HG03442 (cell line): ENCODE data around the gene HSFX3.
A peak's percentile ranks its signal among the peaks of the same experiment; 100 is the strongest.
"Not testable (repeated sequence)": the region's sequence is repeated elsewhere in the genome, so short reads cannot be mapped to it uniquely, and the experiment has no call there.

Experiments used
- ATAC-seq: cut with Tn5 transposase; IDR thresholded peaks from one replicate; pipeline ENCODE4 v1.9.1; 2021; ENCODE audit warnings: mild to moderate bottlenecking, moderate library complexity; ENCODE audit not compliant: unreplicated experiment

Gene HSFX3

DNA sequence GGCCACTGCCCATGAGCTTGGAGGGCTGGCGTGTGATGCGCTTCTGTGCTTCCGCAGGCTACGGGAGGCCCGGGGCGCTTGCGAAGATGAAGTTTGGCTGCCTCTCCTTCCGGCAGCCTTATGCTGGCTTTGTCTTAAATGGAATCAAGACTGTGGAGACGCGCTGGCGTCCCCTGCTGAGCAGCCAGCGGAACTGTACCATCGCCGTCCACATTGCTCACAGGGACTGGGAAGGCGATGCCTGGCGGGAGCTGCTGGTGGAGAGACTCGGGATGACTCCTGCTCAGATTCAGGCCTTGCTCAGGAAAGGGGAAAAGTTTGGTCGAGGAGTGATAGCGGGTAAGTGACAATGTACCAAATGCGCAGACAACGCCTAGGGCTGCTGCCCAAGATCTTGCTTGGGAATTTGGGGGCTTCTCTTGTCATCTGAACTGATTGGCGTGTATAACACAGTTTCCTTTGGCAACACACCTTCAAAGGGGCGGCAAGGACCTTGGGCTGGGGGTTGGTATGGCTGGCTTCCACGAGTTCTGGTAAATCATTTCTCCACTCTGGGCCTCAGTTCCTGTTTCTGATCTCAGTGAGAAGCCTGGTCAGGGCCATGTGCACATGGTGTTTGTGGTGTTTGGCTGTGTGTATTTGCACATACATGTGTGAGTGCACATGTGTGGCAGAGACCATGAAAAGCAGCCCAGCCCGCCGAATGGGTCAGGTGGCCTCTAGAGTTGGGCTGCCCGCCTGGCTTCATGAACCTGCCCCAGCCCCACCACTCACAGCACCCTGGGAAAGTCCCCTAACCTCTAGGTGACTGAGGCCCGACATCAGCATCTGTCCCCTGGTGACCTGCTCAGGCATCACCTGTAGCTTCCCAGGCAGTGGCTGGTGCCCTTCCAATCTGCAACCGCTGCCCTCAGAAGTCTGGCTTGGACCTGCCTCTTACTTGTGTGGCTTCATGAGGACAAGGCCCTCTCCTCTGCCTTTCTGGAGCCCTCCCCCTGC, 3.9 kb downstream of the HSFX3 start:
- not testable (repeated sequence) for ATAC-seq

DNA sequence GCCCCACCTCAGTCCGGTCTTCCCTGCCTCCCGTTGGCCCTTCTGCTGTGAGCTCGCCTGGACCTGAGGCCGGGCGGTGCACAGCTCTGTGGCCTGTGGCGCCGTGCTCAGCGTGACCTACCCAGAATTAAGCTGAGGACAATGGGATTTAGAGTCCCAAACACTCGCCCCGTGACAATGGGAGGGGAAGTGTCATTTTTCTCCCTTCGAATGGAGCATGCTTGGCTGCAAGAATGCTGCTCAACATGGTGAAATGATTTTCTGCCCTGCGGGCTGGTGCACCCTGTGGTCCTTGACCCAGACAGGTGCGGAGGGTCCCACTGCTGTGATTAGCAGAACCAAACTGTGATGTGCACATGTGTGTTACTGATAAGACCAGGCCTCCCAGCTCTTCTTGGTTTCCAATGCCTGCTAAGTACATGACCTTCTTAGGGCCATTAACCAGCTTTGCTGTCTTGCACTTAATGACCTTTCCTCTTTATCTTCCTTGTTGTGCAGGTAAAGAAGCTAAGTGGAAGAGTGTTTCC, 8.1 kb downstream of the HSFX3 start:
- ATAC-seq: no peak

DNA sequence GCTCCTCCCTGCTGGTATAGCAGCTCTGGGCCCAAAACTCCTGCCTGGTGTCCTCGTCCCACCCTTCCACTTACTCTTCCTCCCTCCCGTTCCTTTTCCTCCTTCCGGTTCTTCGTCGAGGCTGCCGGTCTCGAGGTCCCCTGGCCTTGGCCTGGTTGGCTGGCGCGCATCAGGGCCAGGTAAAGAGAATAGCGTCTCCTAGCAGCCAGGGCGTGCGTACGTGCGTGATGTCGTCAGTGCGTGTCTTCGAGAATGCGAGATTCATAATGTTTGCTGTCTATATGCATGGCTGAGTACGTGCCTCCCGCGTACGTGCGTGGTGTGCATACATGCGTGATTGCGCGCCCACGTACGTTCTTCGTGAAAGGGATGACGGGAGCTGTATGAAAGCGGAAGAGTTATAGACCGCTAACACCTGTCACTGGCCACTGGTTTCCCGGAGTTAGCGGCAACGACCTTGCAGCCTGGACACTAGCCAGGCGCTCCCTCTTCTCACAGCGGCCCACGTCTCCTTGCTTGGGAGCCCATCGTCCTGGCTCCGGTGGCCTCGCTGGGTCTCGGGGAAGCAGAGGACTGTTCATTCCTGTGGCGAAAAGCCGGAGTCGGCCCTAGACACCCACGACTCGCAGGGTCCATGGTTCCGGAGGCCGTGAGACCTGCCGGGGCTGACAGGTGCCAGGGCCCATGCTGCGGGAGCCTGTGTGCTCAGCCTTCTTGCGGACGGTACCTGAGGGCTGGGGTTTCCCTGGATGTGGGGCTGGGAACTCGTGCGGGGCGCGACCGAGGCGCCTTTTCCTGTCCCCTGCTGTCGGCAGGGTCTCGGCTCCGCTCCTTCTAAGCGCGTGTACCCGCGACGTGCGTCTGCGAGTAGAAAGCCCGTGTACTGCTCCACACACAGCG, 8.9 kb downstream of the HSFX3 start, which contains the start of gene EOLA1:
EOLA1 (plus strand) TSS at position 392 of the 900 bp plus-strand sequence. CDS start 4,619 bp downstream, outside the sequence.
- peak; percentile 79 for ATAC-seq

DNA sequence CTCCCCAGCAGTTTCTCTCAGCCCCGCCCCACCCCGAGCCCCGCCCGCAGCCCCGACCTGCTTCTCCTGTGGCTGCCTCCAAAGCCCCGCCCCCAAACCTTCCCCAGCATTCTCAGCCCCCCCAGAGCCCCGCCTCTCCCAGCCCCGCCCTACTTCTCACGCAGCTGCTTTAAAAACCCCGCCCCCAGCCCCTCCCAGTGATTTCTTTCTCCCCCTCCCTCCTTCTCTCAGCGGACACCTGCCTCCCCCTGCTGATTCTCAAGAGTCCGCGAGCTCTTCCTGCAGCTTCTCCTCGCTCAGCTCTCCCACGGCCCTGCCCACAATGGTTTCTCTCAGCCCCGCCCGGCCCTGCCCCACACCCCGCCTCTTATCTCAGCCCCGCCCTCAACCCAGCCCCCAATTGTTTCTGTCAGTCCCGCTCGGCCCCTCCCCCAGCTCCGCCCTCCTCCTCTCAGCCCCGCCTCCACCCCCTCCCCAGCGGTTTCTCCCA, 9.5 kb downstream of the HSFX3 start:
- ATAC-seq: peak; percentile 4

DNA sequence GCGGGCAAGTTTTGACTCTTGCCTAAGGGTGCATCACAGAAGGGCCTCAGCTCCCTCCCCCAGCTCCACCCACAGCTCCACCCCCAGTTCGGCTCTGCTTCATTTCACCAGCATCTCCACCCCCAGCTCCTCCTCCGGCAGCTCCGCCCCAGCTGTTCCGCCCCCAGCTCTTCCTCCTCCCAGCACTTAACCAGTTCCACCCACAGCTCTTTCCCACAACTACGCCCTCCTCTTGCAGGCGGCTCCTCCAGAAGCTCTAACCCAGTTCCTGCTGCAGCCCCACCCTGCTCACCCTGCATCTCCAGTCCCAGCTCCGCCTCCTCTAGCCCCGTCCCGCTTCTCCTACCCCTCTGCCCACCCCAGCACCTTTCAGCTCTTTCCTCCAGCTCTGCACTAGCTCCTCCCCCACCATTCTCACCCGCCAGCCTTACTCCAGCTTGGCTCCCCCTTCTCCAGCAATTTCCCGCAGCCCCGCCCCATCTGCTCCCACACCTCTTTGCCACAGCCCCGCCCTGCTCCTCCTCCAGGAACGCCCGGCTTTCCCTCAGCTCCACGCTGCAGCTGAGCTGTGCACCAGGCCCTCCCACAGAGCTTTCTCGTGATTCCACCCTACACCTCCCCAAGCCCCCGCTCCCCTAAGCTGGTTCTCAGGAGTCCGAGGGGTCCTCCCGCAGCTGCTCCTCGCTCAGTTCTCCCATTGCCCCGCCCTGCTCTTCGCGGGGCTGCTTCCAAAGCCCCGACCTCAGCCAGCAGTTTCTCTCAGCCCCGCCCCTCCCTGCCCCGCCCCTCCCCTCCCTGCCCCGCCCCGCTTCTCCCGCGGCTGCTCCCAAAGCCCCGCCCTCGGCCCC, 10.2 kb downstream of the HSFX3 start:
- ATAC-seq: peak; percentile 33

DNA sequence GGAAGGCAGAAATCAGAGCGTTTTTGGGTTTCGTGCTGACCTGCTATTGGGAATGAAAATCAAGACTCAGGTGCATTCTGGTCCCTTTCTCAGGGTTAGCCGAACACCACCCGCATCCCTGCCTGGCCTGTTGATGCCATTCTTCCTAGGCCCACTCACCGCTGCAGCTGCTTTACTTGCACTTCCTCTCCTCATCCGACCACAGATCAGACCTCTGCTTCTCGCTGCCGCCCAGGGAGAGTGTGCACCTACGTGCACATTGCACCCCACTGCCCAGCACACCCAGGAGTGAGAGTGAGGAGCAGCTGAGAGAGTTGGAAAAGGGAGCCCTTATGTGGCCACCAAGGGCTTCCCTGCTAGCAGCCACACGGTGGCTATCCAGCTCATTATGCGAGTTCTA, 12.2 kb downstream of the HSFX3 start:
- ATAC-seq: not testable (repeated sequence)

DNA sequence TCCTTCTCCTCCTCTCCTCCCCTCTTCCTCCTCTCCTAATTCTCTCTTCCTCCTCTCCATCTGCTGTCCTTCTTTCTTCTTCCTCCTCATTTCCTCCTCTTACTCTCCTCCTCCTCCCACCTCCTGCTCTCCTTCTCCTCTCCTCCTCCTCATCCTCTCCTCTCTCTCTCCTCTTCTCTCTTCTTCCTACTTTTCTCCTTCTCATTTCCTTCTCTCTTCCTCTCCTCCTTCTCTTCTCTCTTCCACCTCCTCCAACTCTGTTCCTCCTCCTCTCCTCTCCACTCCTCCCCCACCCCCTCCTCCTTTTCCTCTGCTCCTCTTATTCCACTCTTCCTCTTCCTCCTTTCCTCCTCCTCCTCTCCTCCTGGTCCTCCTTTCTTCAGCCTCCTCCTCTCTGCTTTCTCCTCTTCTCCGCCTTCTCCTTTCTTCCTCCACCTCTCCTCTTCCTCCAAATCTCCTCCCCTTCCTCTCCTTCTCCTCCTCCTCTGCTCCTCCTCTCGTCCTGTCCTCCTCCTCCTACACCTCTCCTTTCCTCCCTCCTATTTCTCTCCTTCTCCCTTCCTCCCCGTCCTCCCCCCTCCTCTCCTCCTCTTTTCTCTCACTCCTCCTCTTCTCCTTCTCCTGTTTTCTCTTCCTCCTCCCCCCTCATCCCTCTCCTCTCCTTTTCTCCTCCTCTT, 14.7 kb downstream of the HSFX3 start:
- ATAC-seq: not testable (repeated sequence)

DNA sequence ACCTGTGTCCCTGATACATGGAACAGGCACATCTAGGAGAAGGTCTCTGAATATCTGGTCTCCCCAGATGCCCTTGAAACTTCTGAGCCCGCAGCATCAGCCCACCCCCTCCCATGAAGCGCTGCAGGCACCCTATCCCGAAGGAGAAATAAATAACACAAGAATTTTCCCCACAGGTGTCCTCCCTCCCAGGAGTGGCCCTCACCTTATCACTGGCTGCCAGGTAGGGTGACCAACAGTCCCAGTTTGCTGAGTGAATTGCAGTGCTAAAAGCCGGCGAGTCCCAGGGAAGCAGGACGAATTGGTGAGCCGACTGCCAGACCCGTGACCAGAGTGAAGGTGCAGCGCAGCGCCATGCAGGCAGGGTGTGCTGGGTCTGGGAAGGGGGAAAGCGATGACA, 15.7 kb downstream of the HSFX3 start:
- ATAC-seq: not testable (repeated sequence)

DNA sequence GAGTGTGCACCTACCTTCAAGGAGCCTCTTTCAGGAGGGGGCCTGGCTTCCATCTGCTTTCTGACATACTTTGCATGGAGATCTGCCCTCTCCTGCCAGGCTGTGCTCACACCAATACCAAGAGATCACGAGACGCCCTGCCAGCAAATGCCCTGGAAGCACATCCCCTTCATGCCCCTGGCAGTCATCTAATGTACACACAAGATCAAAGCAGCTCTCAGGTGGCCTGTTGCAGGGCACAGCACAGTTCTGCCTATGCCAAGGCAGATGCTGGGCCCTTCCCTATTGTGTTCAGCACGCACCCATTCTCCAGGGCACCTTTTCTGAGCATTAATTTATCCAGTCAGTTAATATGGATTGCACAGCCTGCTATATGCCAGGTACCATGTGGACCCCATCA, 16.9 kb downstream of the HSFX3 start:
- not testable (repeated sequence) for ATAC-seq

DNA sequence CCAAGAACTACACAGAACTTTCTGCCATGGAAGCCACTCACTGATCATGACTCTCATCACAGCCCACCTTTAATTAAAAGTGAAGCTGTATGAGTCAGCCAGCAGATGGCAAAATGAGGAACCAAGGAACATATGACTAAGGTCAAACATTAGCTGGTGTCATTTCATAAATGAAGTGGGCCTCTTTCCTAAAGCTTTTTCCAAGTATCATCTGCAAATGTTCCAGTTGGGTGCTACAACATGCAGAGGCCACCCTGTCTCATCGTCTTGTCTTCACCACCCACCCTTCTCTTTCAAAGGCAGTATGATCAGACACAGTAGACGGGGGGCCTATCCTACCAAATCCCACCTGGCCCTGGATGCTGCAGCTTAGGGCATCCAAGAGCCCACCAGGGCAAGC, 18.1 kb downstream of the HSFX3 start:
- peak; percentile 83 for ATAC-seq

DNA sequence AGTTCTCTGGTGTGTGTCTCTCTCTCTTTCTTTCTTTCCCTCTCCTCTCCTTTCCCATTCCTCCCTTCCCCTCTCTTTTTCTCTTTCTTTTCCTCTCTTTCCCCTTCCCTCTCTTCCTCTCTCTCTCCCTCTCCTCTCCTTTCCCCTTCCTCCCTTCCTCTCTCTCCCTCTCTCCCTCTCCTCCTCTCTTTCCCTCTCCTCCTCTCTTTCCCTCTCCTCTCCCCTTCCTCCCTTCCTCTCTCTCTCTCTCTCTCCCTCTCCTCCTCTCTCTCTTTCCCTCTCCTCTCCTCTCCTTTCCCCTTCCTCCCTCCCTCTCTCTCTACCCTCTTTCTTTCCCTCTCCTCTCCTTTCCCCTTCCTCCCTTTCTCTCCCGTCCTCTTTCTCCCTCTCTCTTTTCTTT, 21.3 kb downstream of the HSFX3 start:
- ATAC-seq: no peak

DNA sequence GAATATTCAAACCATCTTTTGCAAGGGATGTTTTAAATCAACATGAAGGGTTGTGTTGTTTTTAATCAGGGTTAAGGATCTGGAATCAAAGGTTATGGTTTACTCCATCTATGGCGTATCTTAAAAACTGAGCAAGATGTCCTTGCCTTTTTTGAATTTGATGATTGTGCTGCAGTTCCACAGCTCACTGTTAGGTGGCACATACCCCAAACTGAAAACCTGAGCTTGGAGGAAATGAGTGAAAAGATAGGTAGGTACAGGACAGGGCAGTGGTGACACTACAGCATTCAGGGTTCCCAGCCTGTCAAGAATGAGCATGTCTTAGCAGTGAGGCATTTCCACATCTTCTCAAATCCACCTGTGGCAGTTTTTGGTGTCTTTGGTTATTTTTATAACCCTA, 22.0 kb downstream of the HSFX3 start:
- ATAC-seq: no peak

DNA sequence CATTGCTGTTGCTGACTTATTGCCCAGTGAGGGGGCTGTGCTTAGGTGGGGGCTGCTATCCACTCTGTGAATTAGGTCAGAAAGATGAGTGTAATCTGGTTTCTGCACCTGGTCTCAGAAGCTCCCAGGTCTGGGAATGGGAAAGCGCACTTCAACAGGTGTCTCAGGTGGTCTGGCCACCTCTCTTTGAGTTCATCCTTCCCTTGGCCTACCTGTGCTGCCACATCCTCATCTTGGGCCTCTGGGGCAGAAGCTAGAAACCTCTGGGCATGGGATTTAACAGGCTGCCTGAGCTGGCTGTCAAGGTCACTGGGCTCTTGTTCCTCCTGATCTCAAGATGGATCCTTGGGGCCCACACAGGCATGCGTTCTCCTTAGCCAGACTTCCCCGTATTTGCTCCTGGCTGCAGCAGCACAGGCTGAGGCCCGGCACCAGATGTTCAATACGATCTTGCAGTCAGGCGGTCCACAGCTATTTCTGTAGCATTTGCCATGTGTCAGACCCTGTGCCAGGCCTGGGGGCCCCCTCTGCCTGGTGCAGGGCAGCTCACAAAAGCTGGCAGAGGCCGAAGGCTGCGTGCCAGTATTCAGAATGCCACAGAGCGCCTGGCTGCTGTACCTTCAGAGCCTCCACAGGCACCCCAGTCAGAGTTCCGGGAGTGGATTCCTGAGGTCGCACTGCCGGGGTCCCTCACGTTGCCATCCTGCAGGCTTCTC, 23.2 kb downstream of the HSFX3 start:
- ATAC-seq: not testable (repeated sequence)

DNA sequence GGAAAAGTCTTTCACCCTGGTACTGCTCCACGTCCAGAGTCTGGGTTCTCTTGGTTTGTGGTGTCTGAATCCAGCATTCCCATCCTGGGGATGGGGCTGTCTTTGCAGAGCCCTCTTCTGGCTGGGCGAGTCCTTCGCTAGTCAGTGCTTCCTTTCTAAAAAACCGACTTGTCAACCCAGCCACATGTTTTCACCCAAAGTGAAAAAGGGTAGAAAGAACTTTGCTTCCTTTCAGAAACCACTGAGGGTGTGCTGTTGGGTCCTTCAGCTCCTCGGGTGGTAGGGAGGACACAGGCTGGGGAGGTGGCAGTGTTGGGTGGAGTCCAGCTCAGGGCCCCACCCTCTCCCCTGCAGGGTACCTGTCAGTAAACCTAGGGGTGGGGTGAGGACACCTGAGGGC, 23.8 kb downstream of the HSFX3 start:
- ATAC-seq: peak; percentile 33

DNA sequence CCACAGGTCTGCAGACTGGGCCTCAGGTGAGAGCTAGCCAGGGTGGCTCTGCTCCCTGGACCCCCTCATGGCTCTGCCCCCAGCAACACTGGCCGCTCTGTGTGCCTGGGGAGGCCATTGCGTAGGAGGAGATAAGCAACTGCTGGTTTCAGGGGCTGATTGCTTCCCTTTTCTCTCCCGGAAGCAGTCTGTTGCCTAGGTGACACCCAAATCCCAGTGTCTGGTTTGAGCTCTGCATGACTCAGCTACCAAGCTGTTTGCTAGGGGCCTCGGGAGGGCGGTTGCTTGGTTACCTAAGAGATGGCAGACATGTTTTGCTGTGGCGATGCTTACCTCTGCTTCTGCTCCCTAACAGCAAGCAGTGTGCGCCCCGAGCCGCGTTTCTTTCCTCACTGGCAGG, 24.3 kb downstream of the HSFX3 start:
- peak; percentile 96 for ATAC-seq

DNA sequence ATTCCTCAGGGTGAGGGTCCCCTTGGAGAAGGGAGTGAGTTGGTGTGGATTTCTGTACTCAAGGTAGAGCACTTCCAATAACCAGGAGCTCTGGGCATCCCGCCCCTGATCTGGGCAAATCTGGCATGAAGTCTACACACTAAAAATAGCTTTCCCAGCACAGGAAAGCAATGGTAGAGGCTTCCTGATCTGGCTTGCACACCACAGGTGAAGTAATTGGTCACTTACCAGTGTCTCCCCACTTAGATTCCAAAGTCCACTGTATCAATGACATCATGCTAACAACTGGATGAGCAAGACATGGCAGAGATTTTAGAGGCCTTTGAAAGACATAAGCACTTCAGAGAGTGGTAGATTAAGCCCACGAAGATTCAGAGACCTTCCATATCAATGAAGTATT, 26.8 kb downstream of the HSFX3 start:
- ATAC-seq: no peak

DNA sequence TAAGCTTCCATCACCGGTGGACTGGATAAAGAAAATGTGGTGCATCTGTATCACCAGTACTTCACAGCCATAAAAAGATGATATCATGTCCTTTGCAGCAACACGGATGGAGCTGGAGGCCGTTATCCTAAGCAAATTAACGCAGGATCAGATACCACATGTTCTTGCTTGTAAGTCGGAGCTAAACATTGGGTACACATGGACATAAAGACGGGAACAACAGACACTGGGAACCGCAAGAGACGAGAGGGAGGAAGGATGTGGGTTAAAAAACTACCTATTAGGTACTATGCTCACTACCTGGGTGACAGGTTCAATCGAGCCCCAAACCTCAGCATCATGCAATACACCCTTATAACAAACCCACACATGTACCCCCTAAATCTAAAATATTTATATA, 28.3 kb downstream of the HSFX3 start:
- no peak for ATAC-seq

DNA sequence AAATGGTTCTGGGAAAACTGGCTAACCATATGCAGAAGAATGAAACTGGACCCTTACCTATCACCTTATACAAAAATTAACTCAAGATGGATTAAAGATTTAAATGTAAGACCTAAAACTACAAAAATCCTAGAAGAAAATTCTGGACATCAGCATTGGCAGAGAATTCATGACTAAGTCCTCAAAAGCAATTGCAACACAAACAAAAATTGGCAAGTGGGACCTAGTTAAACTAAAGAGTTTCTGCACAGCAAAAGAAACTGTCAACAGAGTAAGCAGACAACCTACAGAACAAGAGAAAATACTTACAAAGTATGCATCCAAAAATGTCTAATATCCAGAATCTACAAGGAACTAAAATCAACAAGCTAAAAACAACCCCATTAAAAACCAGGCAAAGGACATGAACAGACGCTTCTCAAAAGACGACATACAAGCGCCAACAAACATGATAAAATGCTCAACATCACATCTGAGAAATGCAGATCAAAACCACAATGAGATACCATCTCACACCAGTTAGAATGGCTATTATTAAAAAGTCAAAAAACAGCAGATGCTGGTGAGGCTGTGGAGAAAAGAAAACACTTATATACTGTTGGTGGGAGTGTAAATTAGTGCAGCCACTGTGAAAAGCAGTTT, 29.0 kb downstream of the HSFX3 start:
- not testable (repeated sequence) for ATAC-seq
